Right atrium auricular region (tissue), 2 donors: ENCODE measurements around the gene MSANTD2. TPM values are rescaled to one million over a fixed set of nuclear protein-coding genes. Genes with fewer than 3 reads are reported as not detected.

Experiments
- DNase-seq: peaks from one replicate; pipeline ENCODE4 v3.0.0-alpha.2; 2019; ENCODE audit warnings: low spot score
- H3K27ac ChIP-seq, 2 donors: fragments of 200-600 bp; sonication (generic); 1 replicate in 1 of 2; 2 replicates in 1 of 2; pipeline ENCODE4 v1.5.1; 2016 to 2019
- H3K27me3 ChIP-seq, 2 donors: fragments of 200-600 bp; sonication (generic); one replicate each; pipeline versions ENCODE4 v1.5.1 to v1.6.0; 2017 to 2019
- H3K36me3 ChIP-seq: fragments of 200-600 bp; sonication (generic); one replicate; pipeline ENCODE4 v1.5.1; 2016
- H3K4me1 ChIP-seq, 2 donors: fragments of 200-600 bp; sonication (generic); one replicate each; pipeline versions ENCODE4 v1.5.1 to v1.6.0; 2017 to 2019
- H3K4me3 ChIP-seq, 2 donors: fragments of 200-600 bp; sonication (generic); 1 replicate in 1 of 2; 2 replicates in 1 of 2; pipeline ENCODE4 v1.5.1; 2017 to 2019; ENCODE audit warnings: mild to moderate bottlenecking in 1 of 2, moderate library complexity in 1 of 2
- H3K9me3 ChIP-seq, 2 donors: fragments of 200-600 bp; sonication (generic); one replicate each; pipeline ENCODE4 v1.5.1; 2019
- CTCF ChIP-seq, 2 donors: fragments of 200-600 bp; sonication (generic); IDR thresholded peaks; one replicate each; pipeline ENCODE4 v1.5.1; 2019; ENCODE audit warnings: antibody characterized with exemption in 2 of 2
- total RNA-seq, 2 donors: library from RNA; depleted of rRNA; stranded (reverse); fragments of >200 nt; gene quantifications; one replicate each; pipeline ENCODE4 v1.1.0, GENCODE V29; 2016

Gene MSANTD2
- total RNA-seq, 2 donors from 2014 or later = 2.9 to 6.5 TPM

- H3K27ac ChIP-seq = no peak overlapping the region
- H3K9me3 ChIP-seq = no peaks in the 10 kb centered on the region
- peaks cover 4% of the 10 kb centered on the region for H3K36me3 ChIP-seq
- TF ChIP-seq CTCF (IDR thresholded peaks at IDR 0.05) = no peak
- H3K27me3 ChIP-seq = peaks cover 0 to 19% of the 10 kb centered on the region in 2 donors
- H3K4me1 ChIP-seq = peaks cover 0 to 66% of the 10 kb centered on the region in 2 donors
- no peak for DNase-seq
- no peak overlapping the region for H3K4me3 ChIP-seq
These were observed 48.8 kb downstream of the MSANTD2 start for GRCh38 chr11:124751391-124751740.

GRCh38 chr11:124749912-124750311 is 50.3 kb downstream of the MSANTD2 start:
- Histone ChIP-seq H3K4me3 (no peak overlapping the region), H3K27ac (no peak overlapping the region), H3K27me3 (peaks cover 0 to 31% of the 10 kb centered on the region in 2 donors), H3K9me3 (no peaks in the 10 kb centered on the region), H3K36me3 (peaks cover 4% of the 10 kb centered on the region), H3K4me1 (peaks cover 0 to 70% of the 10 kb centered on the region in 2 donors)
- TF ChIP-seq CTCF (IDR thresholded peaks at IDR 0.05) = no peak
- DNase-seq = no peak

GRCh38 chr11:124748481-124749343 is 51.5 kb downstream of the MSANTD2 start:
- H3K27me3 ChIP-seq = peaks cover 0 to 31% of the 10 kb centered on the region in 2 donors
- H3K4me1 ChIP-seq = peaks cover 0 to 64% of the 10 kb centered on the region in 2 donors
- no peaks in the 10 kb centered on the region for H3K9me3 ChIP-seq
- TF ChIP-seq CTCF (IDR thresholded peaks at IDR 0.05) = no peak
- H3K36me3 ChIP-seq = peaks cover 4% of the 10 kb centered on the region
- H3K4me3 ChIP-seq = no peak overlapping the region
- H3K27ac ChIP-seq = no peak overlapping the region
- DNase-seq = no peak

GRCh38 chr11:124748100-124748418 is 52.1 kb downstream of the MSANTD2 start:
- Histone ChIP-seq H3K27ac (peak overlapping the region in 1 of 2 donors; percentile 29), H3K4me3 (no peak overlapping the region), H3K36me3 (no peaks in the 10 kb centered on the region), H3K27me3 (peaks cover 0 to 31% of the 10 kb centered on the region in 2 donors), H3K9me3 (no peaks in the 10 kb centered on the region), H3K4me1 (peaks cover 0 to 61% of the 10 kb centered on the region in 2 donors)
- no peak for DNase-seq
- TF ChIP-seq CTCF (IDR thresholded peaks at IDR 0.05) = no peak

- no peak for TF ChIP-seq CTCF (IDR thresholded peaks at IDR 0.05)
- Histone ChIP-seq H3K27ac (peak overlapping the region in 1 of 2 donors; percentile 29), H3K4me3 (peak overlapping the region in 1 of 2 donors; percentile 51), H3K4me1 (peaks cover 0 to 61% of the 10 kb centered on the region in 2 donors), H3K36me3 (no peaks in the 10 kb centered on the region), H3K9me3 (no peaks in the 10 kb centered on the region), H3K27me3 (peaks cover 0 to 31% of the 10 kb centered on the region in 2 donors)
- DNase-seq = no peak
These were observed 52.7 kb downstream of the MSANTD2 start for GRCh38 chr11:124747406-124748099.
